HG02943 (cell line): ENCODE results near the gene VPS11.
"Not testable (repeated sequence)": the region's sequence is repeated elsewhere in the genome, so short reads cannot be mapped to it uniquely, and the experiment has no call there.

Source experiments
- ATAC-seq: cut with Tn5 transposase; IDR thresholded peaks from one replicate; pipeline ENCODE4 v1.9.1; 2021; ENCODE audit warnings: mild to moderate bottlenecking, low read depth, moderate library complexity; ENCODE audit not compliant: unreplicated experiment

VPS11 gene

GRCh38 chr11:119034813-119035212 lies 32.8 kb upstream of the VPS11 start:
- no peak for ATAC-seq

DNA sequence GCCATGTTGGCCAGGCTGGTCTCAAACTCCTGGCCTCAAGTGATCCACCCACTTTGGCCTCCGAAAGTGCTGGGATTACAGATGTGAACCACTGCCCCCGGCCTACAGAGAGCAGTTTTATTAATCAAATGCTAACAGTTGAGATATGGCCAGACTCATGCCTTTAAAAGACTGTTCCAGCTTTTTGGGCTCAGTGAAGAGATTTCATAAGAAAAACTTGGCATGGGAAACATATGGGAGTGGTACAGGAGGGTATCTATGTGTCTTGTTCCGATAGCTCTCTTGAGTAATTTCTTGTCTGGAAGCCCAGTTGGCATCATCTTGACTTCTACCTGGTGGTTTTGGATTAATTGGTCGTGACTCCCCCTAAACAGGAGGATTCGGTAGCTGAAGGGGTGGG lies 28.7 kb upstream of the VPS11 start:
- ATAC-seq, result no peak

GRCh38 chr11:119039471-119039870 lies 28.1 kb upstream of the VPS11 start:
- not testable (repeated sequence) for ATAC-seq

DNA sequence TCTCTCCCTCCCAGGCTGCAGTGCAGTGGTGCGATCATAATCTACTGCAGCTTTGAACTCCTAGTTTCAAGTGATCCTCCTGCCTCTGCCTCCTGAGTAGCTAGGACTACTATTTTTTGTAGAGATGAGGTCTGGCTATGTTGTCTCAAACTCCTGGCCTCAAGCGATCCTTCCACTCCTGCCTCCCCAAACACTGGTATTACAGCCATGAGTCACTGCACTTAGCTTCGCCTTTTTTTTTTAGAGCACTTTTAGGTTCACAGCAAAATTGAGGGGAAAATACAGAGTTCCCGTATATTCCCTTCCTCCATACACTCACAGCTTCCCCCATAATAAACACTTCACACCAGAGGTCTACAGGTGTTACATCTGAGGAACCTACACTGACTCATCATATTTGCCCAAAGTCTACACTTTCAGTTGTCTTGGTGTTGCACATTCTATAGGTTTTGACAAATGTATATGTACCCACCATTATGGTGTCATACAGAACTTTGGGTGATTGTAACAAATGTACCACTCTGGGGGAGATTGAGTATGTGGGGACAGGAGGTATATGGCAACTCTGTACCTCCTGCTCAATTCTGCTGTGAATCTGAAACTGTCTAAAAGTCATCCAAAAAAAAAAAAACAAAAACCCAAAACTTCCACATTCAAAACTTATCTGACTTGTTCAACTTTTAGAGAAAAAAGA lies 25.6 kb upstream of the VPS11 start:
- no peak for ATAC-seq

- ATAC-seq, result no peak
Observed at GRCh38 chr11:119042927-119043326, 24.7 kb upstream of the VPS11 start.

DNA sequence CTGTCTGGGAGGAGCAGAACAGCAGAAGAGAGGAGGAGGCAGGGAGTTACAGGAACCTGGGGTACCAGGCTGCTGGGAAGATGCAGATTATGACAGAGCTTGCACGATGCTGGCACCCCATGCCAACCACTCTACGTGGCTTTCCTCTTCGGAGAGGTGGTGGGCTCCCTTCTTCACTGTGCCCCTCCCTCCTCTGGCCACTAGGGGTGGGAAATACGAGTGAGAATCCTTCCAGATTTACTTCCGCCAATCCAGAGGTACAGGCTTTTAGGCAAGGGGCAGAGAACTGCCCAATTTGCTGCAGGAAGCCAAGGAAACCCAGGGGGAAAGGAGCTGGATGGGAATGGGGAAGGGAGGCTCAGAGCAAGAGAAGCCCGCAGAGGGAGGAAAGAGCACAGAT lies 22.9 kb upstream of the VPS11 start:
- no peak for ATAC-seq

DNA sequence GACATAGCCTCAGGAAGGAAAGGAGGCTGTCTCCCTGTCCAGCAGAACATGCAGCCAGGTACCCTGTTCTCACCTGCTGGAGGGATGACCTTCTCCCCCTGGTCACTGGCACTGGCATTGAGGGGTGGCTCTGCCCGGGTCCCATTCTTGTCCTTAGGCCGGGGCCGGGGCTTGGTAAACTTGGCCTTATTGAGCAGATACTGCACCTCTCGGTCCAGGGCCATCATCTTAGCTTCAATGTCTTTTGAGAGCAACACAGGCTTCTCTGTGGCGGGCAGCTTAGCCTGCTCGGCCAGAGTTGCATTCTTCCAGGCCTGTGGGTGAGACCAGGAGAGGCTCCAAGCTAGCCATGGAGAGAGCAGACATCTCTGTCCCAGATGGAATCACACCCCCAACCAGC lies 21.1 kb upstream of the VPS11 start:
- no peak for ATAC-seq

- no peak for ATAC-seq
Observed at GRCh38 chr11:119047205-119047604, 20.4 kb upstream of the VPS11 start.

DNA sequence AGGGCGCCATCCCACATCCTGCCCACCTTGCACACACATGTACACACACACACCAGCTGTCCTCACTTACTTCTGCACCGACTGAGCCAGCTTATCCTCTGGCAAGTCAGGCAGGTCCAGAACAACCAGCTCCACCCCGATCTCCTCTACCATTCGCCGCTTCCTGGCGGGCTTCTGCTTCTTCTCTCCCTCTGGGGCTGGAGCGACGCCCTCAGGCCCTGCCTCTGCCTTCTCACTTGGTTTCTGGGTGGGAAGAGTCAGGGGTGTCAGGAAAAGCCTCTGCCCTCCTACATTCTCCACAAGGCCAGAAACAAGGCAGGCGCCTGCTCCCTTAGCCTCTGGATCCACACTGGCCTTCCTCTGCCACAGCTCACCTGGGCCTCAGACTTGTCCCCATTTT lies 19.0 kb upstream of the VPS11 start:
- no peak for ATAC-seq

- ATAC-seq, result no peak
Observed at GRCh38 chr11:119049081-119049480, 18.5 kb upstream of the VPS11 start.

GRCh38 chr11:119051440-119052162 lies 16.0 kb upstream of the VPS11 start:
- ATAC-seq, result no peak

- ATAC-seq, result no peak
Observed at GRCh38 chr11:119052163-119052814, 15.3 kb upstream of the VPS11 start.

DNA sequence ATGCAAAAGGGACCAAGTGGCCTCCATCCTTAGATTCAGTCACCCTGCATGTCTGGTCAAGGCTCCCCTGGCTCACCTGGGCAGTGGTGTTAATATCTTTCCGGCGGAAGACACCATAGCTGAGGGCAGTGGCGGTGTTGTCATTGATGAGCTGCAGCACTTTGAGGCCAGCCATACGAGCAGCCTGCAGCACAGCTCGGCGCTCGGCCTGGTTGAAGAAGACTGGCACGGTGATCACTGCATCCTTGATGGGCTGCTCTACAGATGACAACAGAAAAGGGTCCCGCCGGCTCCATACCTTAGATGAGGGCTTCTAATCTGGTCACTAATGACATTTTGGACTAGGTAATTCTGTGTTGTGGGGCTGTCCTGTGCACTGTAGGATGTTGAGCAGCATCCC lies 13.2 kb upstream of the VPS11 start:
- ATAC-seq, result no peak

DNA sequence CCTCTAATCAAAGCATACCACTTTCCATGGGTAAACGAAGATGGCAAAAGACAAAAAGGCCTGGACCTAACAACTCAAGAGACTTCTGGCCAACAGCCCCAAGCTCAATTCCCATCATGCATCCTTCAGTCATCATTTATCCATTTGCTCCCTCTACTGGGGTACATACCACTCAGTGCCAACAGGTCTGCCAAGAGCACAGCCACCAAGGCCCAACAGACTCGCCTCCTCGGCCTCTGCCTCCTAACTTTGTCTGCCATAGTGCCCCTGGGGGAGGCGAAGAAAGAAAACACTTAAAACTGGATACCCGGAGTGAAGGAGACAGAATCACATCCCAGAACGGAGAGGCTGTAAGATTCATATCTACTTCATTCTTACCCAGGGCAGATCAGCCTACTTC lies 11.7 kb upstream of the VPS11 start:
- no peak for ATAC-seq

GRCh38 chr11:119056421-119056999 lies 11.1 kb upstream of the VPS11 start:
- ATAC-seq, result peak; percentile 13

DNA sequence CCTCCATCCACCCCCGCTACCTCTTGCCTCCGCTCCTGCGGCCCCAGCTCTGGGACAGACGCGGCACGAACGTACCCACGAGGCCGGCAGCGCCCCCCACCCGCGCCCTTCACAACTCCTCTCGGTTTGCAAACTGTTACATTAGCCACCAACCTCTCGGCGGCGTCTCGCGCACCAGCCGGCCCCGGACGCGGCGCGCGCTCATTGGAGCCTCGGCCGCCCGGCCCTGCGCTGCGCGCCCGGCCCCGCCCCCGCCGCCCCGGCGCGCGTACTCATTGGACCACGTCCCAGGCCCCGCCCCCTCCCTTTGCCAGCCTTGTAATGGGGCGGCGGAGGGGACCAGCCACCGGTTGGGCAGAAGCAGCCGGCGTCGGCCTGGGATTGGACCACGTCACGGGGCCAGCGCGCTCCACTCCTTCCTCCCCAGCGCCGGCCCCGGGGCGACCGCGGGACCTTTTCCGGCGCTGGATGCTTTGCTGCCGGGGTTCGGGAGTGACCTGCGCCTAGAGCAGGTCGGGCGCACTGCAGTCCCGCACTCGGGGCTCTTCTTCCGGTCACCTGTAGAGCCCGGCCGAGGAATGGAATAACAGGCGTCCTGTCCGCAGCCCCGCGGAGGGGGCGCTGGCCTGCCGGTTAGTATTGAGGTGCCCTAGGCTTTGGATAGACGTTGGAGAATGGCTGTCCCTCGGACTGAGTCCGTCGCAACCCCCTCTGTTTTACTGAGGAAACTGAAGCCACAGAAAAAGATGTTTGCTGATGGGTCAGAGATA lies 10.4 kb upstream of the VPS11 start, which contains the start of gene HYOU1:
TSS of gene HYOU1 (minus strand) at position 206 of the 770 bp plus-strand sequence. CDS start 1,045 bp downstream, outside the sequence.
- peak; percentile 83 for ATAC-seq

GRCh38 chr11:119059128-119059527 lies 8.5 kb upstream of the VPS11 start:
- not testable (repeated sequence) for ATAC-seq

GRCh38 chr11:119061256-119061655 lies 6.4 kb upstream of the VPS11 start:
- no peak for ATAC-seq

- no peak for ATAC-seq
Observed at GRCh38 chr11:119062779-119063178, 4.8 kb upstream of the VPS11 start.

GRCh38 chr11:119065369-119065768 lies 2.2 kb upstream of the VPS11 start:
- ATAC-seq, result no peak
